ENCODE results near the gene ADAM17. TPM values are rescaled to one million over a fixed set of nuclear protein-coding genes. Genes with fewer than 3 reads are reported as not detected.

Gene ADAM17
- total RNA-seq, 4 donors from 2014 or later, result 26.9 to 39.4 (median 31.3) TPM

DNA sequence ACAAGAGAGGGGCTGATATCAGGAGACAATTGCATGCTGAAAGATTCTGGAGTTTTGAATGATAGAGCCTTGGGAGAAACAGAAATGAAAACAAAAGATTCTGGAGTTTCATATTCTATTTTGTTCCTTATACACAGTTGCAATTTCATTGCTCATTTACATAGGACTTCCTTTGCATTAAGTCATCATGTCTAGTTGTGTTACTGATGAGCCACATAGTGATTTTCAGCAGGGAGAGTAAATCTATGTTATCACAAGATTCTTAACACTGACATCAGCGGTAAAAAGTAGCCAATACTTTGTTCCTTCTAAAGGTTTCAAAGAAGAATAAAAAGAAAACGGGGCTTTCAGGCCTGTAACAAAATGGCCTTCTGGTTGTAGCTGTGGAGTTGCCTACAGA is 7.1 kb downstream of the ADAM17 start:
- 70 to 87% methylated on average over 2 of the region's 2 CpGs for WGBS, 2 donors
- no peaks in the 10 kb centered on the region for H3K27me3 ChIP-seq
- H3K4me1 ChIP-seq, result peaks cover 4 to 49% of the 10 kb centered on the region in 2 donors
- no peak overlapping the region for H3K4me3 ChIP-seq (replicated peaks in 1 of 3)
- no peak overlapping the region for H3K27ac ChIP-seq
- intact Hi-C loops (cut with DNase I), result no loop called here
- H3K9me3 ChIP-seq, result no peaks in the 10 kb centered on the region
- H3K36me3 ChIP-seq, result no peaks in the 10 kb centered on the region
- DNase-seq, result no peak
- TF ChIP-seq POLR2A (IDR thresholded peaks at IDR 0.05), result no peak
- TF ChIP-seq, protein P1, sequence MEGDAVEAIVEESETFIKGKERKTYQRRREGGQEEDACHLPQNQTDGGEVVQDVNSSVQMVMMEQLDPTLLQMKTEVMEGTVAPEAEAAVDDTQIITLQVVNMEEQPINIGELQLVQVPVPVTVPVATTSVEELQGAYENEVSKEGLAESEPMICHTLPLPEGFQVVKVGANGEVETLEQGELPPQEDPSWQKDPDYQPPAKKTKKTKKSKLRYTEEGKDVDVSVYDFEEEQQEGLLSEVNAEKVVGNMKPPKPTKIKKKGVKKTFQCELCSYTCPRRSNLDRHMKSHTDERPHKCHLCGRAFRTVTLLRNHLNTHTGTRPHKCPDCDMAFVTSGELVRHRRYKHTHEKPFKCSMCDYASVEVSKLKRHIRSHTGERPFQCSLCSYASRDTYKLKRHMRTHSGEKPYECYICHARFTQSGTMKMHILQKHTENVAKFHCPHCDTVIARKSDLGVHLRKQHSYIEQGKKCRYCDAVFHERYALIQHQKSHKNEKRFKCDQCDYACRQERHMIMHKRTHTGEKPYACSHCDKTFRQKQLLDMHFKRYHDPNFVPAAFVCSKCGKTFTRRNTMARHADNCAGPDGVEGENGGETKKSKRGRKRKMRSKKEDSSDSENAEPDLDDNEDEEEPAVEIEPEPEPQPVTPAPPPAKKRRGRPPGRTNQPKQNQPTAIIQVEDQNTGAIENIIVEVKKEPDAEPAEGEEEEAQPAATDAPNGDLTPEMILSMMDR (IDR thresholded peaks at IDR 0.05), result no peak

DNA sequence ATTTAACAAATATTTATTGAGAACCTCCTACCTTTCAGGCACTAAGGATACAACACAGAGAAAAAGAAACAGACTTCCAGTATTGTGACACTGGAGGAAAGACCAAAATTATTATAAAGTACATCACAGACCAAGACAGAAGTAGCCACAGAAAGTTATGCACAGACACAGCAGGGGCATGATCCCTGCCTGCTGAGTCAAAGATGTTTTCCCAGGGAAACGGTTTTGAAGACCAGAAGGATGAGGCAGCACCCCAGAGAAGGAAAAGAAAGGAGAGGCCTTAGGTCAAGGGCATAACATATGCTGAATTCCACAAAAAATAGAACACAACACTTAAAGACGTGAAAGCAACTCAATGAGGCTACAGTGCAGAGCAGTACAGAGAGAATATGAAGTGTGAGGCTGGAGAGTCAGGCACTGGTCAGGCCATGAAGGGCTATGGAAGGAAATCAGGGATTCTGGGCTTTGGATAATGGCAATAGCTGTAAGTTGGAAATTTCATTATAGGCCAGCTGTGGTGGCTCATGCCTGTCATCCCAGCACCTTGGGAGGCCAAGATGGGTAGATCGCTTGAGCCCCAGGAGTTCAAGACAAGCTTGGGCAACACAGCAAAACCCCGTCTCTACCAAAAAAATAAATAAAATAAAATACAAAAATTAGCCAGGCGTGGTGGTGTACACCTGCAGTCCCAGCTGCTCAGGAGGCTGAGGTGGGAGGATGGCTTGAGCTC is 8.2 kb downstream of the ADAM17 start:
- no peak for TF ChIP-seq POLR2A (IDR thresholded peaks at IDR 0.05)
- TF ChIP-seq, protein P1 (IDR thresholded peaks at IDR 0.05), result peak in 1 of 6 experiments; percentile 14
- whole genome bisulfite sequencing, 2 donors, result 85 to 86% methylated on average over 5 of the region's 5 CpGs
- Histone ChIP-seq H3K27me3 (no peaks in the 10 kb centered on the region), H3K4me1 (peaks cover 4 to 41% of the 10 kb centered on the region in 2 donors), H3K27ac (no peak overlapping the region), H3K36me3 (no peaks in the 10 kb centered on the region), H3K9me3 (no peaks in the 10 kb centered on the region), H3K4me3 (replicated peaks in 1 of 3) (no peak overlapping the region)
- intact Hi-C loops (cut with DNase I), result no loop called here
- no peak for DNase-seq

DNA sequence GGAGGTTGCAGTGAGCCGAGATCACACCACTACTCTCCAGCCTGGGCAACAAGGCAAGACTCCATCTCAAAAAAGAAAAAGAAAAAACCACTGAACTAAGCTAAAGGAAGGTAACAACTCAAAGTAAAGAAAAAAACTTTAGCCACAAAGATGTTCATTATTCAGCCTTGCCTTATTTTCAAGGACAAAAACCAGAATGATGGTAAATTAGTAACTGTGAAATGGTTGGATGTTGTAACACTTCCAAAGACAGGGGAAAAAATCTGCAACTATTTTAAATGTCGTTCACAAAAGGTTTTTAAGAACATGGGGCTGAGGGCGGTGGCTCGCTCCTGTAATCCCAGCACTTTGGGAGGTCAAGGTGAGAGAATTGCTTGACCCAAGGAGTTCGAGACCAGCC is 10.1 kb downstream of the ADAM17 start:
- Histone ChIP-seq H3K9me3 (no peaks in the 10 kb centered on the region), H3K27ac (no peak overlapping the region), H3K27me3 (no peaks in the 10 kb centered on the region), H3K4me1 (peaks cover 4 to 25% of the 10 kb centered on the region in 2 donors), H3K4me3 (replicated peaks in 1 of 3) (no peak overlapping the region), H3K36me3 (no peaks in the 10 kb centered on the region)
- WGBS, 2 donors, result 88 to 95% methylated on average over 5 of the region's 5 CpGs
- intact Hi-C loops (cut with DNase I), result no loop called here
- DNase-seq, result no peak
- TF ChIP-seq, protein P1 (IDR thresholded peaks at IDR 0.05), result no peak
- TF ChIP-seq POLR2A (IDR thresholded peaks at IDR 0.05), result no peak

DNA sequence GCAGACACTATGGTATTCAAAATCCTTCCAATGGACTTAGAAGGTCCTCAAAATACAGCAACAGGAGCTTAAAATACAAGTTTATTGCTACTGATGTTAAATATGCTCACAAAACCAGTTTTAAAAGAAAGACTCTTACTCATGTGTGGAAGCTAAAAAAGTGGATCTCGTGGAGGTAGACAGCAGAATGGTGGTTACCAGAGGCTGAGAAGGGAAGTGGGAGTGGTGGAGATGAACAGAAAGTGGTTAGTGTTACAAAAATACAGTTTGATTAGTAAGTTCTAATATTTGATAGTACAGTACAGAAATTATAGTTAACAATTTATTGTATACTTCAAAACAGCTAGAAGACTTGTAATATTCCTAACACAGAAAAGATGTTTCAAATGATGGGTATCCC is 12.1 kb downstream of the ADAM17 start:
- intact Hi-C loops (cut with DNase I), result no loop called here
- Histone ChIP-seq H3K9me3 (no peaks in the 10 kb centered on the region), H3K36me3 (no peaks in the 10 kb centered on the region), H3K27ac (no peak overlapping the region), H3K4me1 (peaks cover 0 to 13% of the 10 kb centered on the region in 2 donors), H3K4me3 (replicated peaks in 1 of 3) (no peak overlapping the region), H3K27me3 (no peaks in the 10 kb centered on the region)
- TF ChIP-seq POLR2A (IDR thresholded peaks at IDR 0.05), result no peak
- TF ChIP-seq, protein P1 (IDR thresholded peaks at IDR 0.05), result no peak
- no peak for DNase-seq
- 65 to 75% methylated on average over 1 of the region's 1 CpG for WGBS, 2 donors

DNA sequence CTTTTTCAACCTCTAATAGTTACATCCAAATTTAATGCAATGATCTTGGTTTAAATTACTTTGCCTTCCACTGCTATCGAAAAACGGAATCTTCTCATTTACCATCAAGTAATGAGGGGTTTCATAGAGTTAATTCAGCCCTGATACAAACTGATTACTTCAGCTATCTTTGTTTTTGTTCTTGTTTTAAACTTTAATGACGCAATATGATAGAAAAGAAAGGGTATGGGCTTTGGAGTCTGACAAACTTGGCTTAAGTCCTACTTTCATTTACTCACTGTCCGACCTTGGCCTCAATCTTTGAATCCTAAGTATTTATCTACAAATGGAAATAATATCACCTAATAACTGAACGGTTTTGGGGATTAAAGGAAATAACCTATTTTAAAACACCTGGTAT is 16.1 kb downstream of the ADAM17 start:
- intact Hi-C loops (cut with DNase I), result no loop called here
- no peak for DNase-seq
- peaks cover 0 to 5% of the 10 kb centered on the region in 2 donors for H3K4me1 ChIP-seq
- 76 to 78% methylated on average over 5 of the region's 5 CpGs for WGBS, 2 donors
- peaks cover 0 to 5% of the 10 kb centered on the region in 2 donors for H3K36me3 ChIP-seq
- TF ChIP-seq POLR2A (IDR thresholded peaks at IDR 0.05), result no peak
- TF ChIP-seq, protein P1 (IDR thresholded peaks at IDR 0.05), result no peak
- no peaks in the 10 kb centered on the region for H3K9me3 ChIP-seq
- H3K27ac ChIP-seq, result no peak overlapping the region
- H3K4me3 ChIP-seq (replicated peaks in 1 of 3), result no peak overlapping the region
- no peaks in the 10 kb centered on the region for H3K27me3 ChIP-seq
